Measurements from ENCODE around the gene KRTAP26-1.

KRTAP26-1 gene

DNA sequence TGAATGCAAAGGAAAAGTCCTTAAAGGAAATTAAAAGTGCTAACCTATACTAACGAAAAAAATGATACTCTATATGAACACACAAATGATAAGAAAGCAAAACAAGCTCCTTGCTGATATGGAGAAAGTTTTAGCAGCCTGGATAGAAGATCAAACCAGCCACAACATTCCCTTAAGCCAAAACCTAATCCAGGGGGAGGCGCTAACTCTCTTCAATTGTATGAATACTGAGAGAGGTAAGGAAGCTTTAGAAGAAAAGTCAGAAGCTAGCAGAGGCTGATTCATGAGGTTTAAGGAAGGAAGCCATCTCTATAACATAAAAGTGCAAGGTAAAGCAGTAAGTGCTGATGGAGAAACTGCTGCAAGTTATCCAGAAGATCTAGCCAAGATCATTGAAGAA is 24.9 kb upstream of the KRTAP26-1 start:
- ChIA-PET POLR2A (no interaction called here), CTCF (interaction anchor here (0.6 kb wide), 1 partner anchor 739 kb away, joined by 5 read pairs; no protein-coding TSS in a partner anchor)
- TF ChIP-seq L3MBTL2 (conservative IDR thresholded peaks at IDR 0.05) (no peak), SP1 (IDR thresholded peaks at IDR 0.05) (no peak), FOXM1 (IDR thresholded peaks at IDR 0.05; ENCODE audit: borderline replicate concordance) (no peak), ARNT (IDR thresholded peaks at IDR 0.05) (no peak), LEF1 (IDR thresholded peaks at IDR 0.05; ENCODE audit: borderline replicate concordance) (no peak), BHLHE40 (IDR thresholded peaks at IDR 0.05; ENCODE audit: borderline replicate concordance) (no peak), ELF4 (IDR thresholded peaks at IDR 0.05) (no peak), TARDBP (IDR thresholded peaks at IDR 0.05) (no peak), ZNF384 (IDR thresholded peaks at IDR 0.05) (no peak), NFRKB (IDR thresholded peaks at IDR 0.05) (no peak), FOXA1 (IDR thresholded peaks at IDR 0.05) (no peak), FOXK2 (IDR thresholded peaks at IDR 0.05) (no peak), HDGF (IDR thresholded peaks at IDR 0.05; ENCODE audit: borderline replicate concordance) (no peak), CTBP1 (IDR thresholded peaks at IDR 0.05; ENCODE audit: borderline replicate concordance) (no peak), SUZ12 (IDR thresholded peaks at IDR 0.05) (no peak)
- TF ChIP-seq, protein P1, sequence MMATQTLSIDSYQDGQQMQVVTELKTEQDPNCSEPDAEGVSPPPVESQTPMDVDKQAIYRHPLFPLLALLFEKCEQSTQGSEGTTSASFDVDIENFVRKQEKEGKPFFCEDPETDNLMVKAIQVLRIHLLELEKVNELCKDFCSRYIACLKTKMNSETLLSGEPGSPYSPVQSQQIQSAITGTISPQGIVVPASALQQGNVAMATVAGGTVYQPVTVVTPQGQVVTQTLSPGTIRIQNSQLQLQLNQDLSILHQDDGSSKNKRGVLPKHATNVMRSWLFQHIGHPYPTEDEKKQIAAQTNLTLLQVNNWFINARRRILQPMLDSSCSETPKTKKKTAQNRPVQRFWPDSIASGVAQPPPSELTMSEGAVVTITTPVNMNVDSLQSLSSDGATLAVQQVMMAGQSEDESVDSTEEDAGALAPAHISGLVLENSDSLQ (IDR thresholded peaks at IDR 0.05): no peak
- no peak for DNase-seq (ENCODE audit: extremely low spot score)

DNA sequence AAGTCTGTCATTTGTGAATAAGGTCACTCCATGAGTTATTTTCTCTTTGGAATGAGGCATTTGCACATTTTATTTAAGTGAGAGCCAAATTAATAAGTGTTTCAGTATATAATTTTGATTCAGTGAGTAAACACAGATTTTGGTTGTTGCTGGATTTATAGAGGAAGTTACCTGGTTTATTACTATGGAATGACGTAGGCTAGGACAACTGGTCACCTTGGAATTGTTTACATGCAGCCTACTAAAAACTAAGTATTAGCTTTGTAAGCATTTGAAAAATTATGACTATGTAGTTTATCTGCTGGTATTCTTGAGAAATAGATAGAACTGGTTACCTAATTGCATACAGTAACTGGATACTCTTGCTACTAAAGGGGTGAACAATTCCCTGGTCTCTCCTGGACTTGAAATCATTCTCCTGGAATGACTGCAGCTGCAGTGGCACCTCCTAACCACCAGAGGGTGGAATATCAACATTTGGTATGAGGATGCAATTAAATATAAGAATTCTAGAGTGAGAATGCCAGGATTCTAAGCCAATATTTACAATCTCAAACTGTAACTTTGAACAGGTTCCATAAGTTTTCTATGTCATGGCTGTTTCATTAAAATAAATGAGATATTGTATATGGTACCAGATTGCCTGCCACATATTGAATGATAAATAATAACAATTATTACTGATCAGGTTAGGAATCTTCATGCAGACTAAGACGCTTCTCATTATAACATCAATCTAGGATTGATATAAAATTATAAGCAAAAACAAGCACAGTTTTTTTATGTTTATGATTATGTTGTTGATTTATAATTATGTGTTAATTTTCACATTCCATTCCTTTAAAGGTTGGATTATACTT is 20.8 kb upstream of the KRTAP26-1 start:
- TF ChIP-seq ARNT (IDR thresholded peaks at IDR 0.05) (no peak), L3MBTL2 (conservative IDR thresholded peaks at IDR 0.05) (no peak), FOXA1 (IDR thresholded peaks at IDR 0.05) (no peak), LEF1 (IDR thresholded peaks at IDR 0.05; ENCODE audit: borderline replicate concordance) (no peak), HDGF (IDR thresholded peaks at IDR 0.05; ENCODE audit: borderline replicate concordance) (no peak), TARDBP (IDR thresholded peaks at IDR 0.05) (no peak), FOXK2 (IDR thresholded peaks at IDR 0.05) (no peak), SUZ12 (IDR thresholded peaks at IDR 0.05) (no peak), SP1 (IDR thresholded peaks at IDR 0.05) (no peak), BHLHE40 (IDR thresholded peaks at IDR 0.05; ENCODE audit: borderline replicate concordance) (no peak), FOXM1 (IDR thresholded peaks at IDR 0.05; ENCODE audit: borderline replicate concordance) (no peak), NFRKB (IDR thresholded peaks at IDR 0.05) (no peak), ELF4 (IDR thresholded peaks at IDR 0.05) (no peak), ZNF384 (IDR thresholded peaks at IDR 0.05) (no peak), CTBP1 (IDR thresholded peaks at IDR 0.05; ENCODE audit: borderline replicate concordance) (no peak)
- TF ChIP-seq, protein P1 (IDR thresholded peaks at IDR 0.05): no peak
- POLR2A ChIA-PET: no interaction called here
- CTCF ChIA-PET: interaction anchor here (0.6 to 1.6 kb wide), 2 partner anchors 26 to 68 kb away, joined by 3 to 4 read pairs; no protein-coding TSS in a partner anchor
- DNase-seq (ENCODE audit: extremely low spot score): peak; percentile 56

- DNase-seq (ENCODE audit: extremely low spot score): no peak
- ChIA-PET CTCF (interaction anchor here (0.6 to 0.9 kb wide), 2 partner anchors 12 to 70 kb away, joined by 4 read pairs; no protein-coding TSS in a partner anchor), POLR2A (no interaction called here)
- TF ChIP-seq ELF4 (IDR thresholded peaks at IDR 0.05) (no peak), SP1 (IDR thresholded peaks at IDR 0.05) (no peak), FOXM1 (IDR thresholded peaks at IDR 0.05; ENCODE audit: borderline replicate concordance) (no peak), TARDBP (IDR thresholded peaks at IDR 0.05) (no peak), ZNF384 (IDR thresholded peaks at IDR 0.05) (no peak), L3MBTL2 (conservative IDR thresholded peaks at IDR 0.05) (no peak), HDGF (IDR thresholded peaks at IDR 0.05; ENCODE audit: borderline replicate concordance) (no peak), BHLHE40 (IDR thresholded peaks at IDR 0.05; ENCODE audit: borderline replicate concordance) (no peak), CTBP1 (IDR thresholded peaks at IDR 0.05; ENCODE audit: borderline replicate concordance) (no peak), SUZ12 (IDR thresholded peaks at IDR 0.05) (no peak), NFRKB (IDR thresholded peaks at IDR 0.05) (no peak), LEF1 (IDR thresholded peaks at IDR 0.05; ENCODE audit: borderline replicate concordance) (no peak)
- TF ChIP-seq, protein P1 (IDR thresholded peaks at IDR 0.05): no peak
Measured at GRCh38 chr21:30338717-30339116, 18.6 kb upstream of the KRTAP26-1 start.

GRCh38 chr21:30337772-30338171 is 17.7 kb upstream of the KRTAP26-1 start:
- CTCF ChIA-PET: no interaction called here

More at GRCh38 chr21:30337772-30338171, 17.7 kb upstream of the KRTAP26-1 start:
- TF ChIP-seq FOXM1 (IDR thresholded peaks at IDR 0.05; ENCODE audit: borderline replicate concordance) (no peak), L3MBTL2 (conservative IDR thresholded peaks at IDR 0.05) (no peak), CTBP1 (IDR thresholded peaks at IDR 0.05; ENCODE audit: borderline replicate concordance) (no peak), SP1 (IDR thresholded peaks at IDR 0.05) (no peak), BHLHE40 (IDR thresholded peaks at IDR 0.05; ENCODE audit: borderline replicate concordance) (no peak), ZNF384 (IDR thresholded peaks at IDR 0.05) (no peak), ARNT (IDR thresholded peaks at IDR 0.05) (no peak), TARDBP (IDR thresholded peaks at IDR 0.05) (no peak), NFRKB (IDR thresholded peaks at IDR 0.05) (no peak), FOXK2 (IDR thresholded peaks at IDR 0.05) (no peak)
- TF ChIP-seq, protein P1 (IDR thresholded peaks at IDR 0.05): no peak
- DNase-seq (ENCODE audit: extremely low spot score): no peak
- POLR2A ChIA-PET: no interaction called here

Measured in HEK293T (cell line).